ENCODE measurements around the gene TOP1.

Gene TOP1

DNA sequence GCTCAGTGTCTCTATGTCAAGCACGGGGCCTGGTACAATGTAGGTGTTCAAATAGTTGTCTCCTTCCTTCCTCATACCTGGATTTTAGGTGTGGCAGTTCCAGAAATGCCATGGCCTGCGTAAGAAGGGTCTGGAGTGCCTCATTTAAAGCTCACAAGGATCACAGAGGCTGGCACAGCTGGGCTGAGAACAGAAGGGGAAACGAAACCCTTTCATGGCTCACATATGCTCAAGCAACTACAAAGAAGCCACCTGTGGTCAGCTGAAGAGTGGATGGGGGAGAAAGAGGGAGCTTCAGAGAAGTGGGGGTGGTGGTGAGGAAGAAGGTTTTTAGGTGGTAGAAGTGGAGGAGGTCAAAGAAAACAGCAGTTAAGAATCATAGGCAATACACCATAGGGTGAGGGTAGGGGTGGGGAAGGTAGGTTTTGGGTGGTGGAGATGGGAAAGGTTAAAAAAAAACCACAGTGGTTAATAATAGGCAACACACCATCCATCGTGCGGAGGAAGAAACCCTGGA is 17.0 kb upstream of the TOP1 start:
- FAIRE-seq = no peak
- TF ChIP-seq, protein P1, sequence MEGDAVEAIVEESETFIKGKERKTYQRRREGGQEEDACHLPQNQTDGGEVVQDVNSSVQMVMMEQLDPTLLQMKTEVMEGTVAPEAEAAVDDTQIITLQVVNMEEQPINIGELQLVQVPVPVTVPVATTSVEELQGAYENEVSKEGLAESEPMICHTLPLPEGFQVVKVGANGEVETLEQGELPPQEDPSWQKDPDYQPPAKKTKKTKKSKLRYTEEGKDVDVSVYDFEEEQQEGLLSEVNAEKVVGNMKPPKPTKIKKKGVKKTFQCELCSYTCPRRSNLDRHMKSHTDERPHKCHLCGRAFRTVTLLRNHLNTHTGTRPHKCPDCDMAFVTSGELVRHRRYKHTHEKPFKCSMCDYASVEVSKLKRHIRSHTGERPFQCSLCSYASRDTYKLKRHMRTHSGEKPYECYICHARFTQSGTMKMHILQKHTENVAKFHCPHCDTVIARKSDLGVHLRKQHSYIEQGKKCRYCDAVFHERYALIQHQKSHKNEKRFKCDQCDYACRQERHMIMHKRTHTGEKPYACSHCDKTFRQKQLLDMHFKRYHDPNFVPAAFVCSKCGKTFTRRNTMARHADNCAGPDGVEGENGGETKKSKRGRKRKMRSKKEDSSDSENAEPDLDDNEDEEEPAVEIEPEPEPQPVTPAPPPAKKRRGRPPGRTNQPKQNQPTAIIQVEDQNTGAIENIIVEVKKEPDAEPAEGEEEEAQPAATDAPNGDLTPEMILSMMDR (IDR thresholded peaks at IDR 0.05; ENCODE audit: insufficient read depth, missing control alignments) = no peak
- DNase-seq (ENCODE audit: insufficient read length, low spot score) = no peak

DNA sequence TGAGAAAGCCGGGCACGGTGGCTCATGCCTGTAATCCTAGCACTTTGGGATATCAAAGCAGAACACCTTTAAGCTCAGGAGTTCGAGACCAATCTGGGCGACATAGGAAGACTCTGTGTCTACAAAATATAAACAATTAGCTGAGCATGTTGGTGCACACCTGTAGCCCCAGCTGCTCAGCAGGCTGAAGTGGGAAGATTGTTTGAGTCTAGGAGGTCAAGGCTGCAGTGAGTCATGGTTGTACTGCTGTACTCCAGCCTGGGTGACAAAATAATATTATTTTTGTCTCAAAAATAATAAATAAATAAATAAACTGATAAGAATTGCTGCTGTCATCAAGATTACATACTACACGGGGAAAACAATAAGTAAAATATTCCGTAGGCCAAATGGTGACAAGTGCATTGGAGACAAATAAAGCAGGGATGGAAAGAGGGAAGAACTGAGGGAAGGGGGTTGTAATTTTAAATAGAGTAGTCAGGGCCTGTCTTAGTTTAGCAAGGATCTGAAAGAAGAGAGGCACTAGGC is 14.0 kb upstream of the TOP1 start:
- TF ChIP-seq, protein P1 (IDR thresholded peaks at IDR 0.05; ENCODE audit: insufficient read depth, missing control alignments) = no peak
- no peak for DNase-seq (ENCODE audit: insufficient read length, low spot score)
- no peak for FAIRE-seq

DNA sequence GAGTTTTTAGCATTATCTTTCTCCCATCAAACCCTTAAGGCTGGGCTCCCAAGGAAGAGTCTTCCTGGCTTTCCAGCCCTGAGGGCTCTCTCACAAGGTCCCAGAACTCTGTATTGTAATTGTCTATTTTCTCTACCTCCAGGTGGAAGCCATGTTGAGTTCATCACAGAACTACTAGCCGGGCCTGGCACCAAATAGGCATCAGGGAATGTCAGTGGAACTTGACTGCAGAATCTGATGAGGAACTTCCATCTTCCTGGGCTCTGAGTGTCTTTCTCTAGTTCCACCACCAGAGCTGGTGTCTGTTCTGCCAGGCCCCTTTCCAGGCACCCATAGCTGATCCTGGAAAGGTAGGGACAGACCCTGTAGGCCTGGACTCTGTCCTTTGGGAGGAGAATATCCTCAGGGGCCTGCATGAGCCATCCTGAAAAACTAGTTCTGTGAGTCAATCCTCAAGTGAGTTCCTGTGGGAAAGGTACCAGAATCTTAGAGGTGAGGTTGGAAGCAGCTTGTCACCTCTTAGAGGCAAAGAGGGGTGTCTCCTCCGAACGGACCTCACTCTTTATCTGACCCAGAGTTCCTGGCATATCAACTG is 11.1 kb upstream of the TOP1 start:
- DNase-seq (ENCODE audit: insufficient read length, low spot score) (no peak), FAIRE-seq (no peak)
- TF ChIP-seq, protein P1 (IDR thresholded peaks at IDR 0.05; ENCODE audit: insufficient read depth, missing control alignments) = no peak

DNA sequence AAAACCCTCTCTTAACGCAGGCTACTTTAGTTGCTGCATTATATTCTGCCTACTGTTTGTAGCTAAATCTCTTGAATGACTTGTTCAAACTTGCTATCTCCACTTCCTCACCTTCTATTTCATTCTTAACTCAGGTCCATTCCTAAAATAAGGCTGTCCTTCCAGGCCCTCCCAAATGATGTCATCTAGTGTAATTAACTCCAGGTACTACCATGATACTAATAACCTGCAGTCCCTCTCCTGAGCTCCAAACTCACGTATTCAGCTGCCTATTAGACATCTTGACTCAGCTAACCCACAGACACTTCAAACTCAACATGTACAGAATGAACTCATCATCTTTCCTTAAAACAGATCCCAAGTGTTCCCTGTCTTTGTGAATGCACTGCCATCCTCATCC is 10.5 kb upstream of the TOP1 start:
- no peak for FAIRE-seq
- DNase-seq (ENCODE audit: insufficient read length, low spot score) = no peak
- TF ChIP-seq, protein P1 (IDR thresholded peaks at IDR 0.05; ENCODE audit: insufficient read depth, missing control alignments) = no peak

DNA sequence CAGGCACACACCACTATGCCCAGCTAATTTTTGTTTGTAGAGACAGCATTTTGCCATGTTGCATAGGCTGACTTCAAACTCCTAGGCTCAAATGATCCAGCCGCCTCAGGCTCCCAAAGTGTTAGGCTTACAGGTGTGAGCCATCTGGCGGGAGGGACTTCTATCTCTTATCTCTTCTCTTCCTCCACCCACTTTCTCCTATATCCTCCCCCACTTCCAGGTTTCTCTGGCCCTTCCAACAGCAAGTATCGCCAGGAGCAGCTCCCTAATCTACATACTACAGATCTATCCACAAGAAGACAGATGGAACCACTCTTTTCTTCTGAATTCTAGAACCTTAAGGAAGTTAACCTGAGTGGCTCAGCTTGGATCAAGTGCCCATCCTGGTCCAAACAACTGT is 5.1 kb upstream of the TOP1 start:
- no peak for FAIRE-seq
- DNase-seq (ENCODE audit: insufficient read length, low spot score) = no peak
- TF ChIP-seq, protein P1 (IDR thresholded peaks at IDR 0.05; ENCODE audit: insufficient read depth, missing control alignments) = no peak

DNA sequence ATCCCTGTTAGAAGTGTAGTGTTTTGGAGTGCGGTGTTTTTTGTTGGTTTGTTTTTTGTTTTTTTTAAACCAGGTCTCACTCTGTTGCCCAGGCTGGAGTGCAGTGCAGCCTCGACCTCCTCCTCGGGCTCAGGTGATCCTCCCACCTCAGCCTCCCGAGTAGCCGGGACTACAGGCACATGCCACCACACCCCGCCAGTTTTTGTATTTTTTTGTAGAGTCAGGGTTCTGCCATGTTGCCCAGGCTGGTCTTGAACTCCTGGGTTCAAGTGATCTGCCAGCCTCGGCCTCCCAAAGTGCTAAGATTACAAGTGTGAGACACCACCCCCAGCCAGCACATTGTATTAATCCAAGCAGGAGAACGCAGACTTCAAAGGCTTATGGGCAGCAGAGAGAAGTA is 1.3 kb upstream of the TOP1 start:
- no peak for FAIRE-seq
- TF ChIP-seq, protein P1 (IDR thresholded peaks at IDR 0.05; ENCODE audit: insufficient read depth, missing control alignments) = no peak

DNA sequence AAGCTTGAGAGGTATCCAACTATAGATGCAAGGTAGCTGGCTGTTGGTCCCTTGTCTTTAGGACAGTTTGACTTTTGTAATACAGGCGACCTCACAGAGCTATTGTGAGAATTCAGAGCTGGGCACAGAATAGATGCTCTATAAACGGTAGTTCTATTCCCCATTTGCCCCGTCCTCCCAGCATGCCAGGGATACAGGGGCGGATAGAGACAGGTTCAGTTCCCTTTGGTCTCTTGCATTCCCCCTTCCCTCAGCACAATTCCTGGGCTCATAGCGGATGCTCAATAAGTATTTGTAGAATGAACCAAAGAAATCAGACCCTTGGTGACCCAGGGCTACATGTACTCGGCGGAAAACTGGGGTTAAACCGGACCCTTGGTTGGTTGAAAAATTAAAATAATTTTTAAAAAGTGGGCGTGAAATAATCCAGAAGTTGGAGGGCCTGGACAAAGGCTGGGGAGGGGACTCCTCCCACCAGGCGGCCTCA is 707 bp upstream of the TOP1 start:
- TF ChIP-seq, protein P1 (IDR thresholded peaks at IDR 0.05; ENCODE audit: insufficient read depth, missing control alignments) = no peak
- no peak for FAIRE-seq
- no peak for DNase-seq (ENCODE audit: insufficient read length, low spot score)

More for the DNA sequence above, 1.3 kb upstream of the TOP1 start:
- no peak for DNase-seq (ENCODE audit: insufficient read length, low spot score)

All from D721Med (cell line).